OCI-LY1 (cell line): ENCODE measurements around the gene CTNNA3.

Experiments
- CTCF ChIP-seq: fragments of 200-600 bp; sonication (generic), shearing (Covaris generic); IDR thresholded peaks from 2 replicates; pipeline ENCODE4 v1.5.1; 2017; ENCODE audit warnings: mild to moderate bottlenecking, antibody characterized with exemption, low read length, moderate library complexity, mixed read lengths
- EZH2 ChIP-seq: fragments of 200-600 bp; sonication (generic), shearing (Covaris generic); IDR thresholded peaks from 2 replicates; pipeline ENCODE4 v1.8.0; 2017; ENCODE audit warnings: borderline replicate concordance, mixed run types, mild to moderate bottlenecking, antibody characterized with exemption, low read length, moderate library complexity, mixed read lengths

GRCh38 chr10:67156239-67156638 lies 539.8 kb downstream of the CTNNA3 start:
- no peak for TF ChIP-seq CTCF
- TF ChIP-seq EZH2: no peak
